Measurements from ENCODE around the gene GOLGA2.

GOLGA2 gene

GRCh38 chr9:128211981-128212281 lies 63.9 kb downstream of the GOLGA2 start:
- DNase-seq: no peak

- DNase-seq: no peak
Observed at GRCh38 chr9:128211186-128211980, 64.4 kb downstream of the GOLGA2 start.

- no peak for DNase-seq
Observed at GRCh38 chr9:128208946-128209669, 66.7 kb downstream of the GOLGA2 start.

GRCh38 chr9:128208386-128208785 lies 67.4 kb downstream of the GOLGA2 start:
- DNase-seq: no peak

- no peak for DNase-seq
Observed at GRCh38 chr9:128206916-128207910, 68.6 kb downstream of the GOLGA2 start.

- no peak for DNase-seq
Observed at GRCh38 chr9:128206484-128206883, 69.3 kb downstream of the GOLGA2 start.

Data from central memory CD4-positive, alpha-beta T cell (primary cell).